Activated naive CD4-positive, alpha-beta T cell treated with anti-CD3 and anti-CD28 coated beads, Interleukin-2, amount 50 U/mL, for 16 hours (primary cell): Measurements from ENCODE around the gene CRELD2.
A peak's percentile ranks its signal among the peaks of the same experiment; 100 is the strongest.

Source experiments
- DNase-seq: peaks from one replicate; pipeline ENCODE4 v3.0.0-alpha.2; 2020

Gene CRELD2

DNA sequence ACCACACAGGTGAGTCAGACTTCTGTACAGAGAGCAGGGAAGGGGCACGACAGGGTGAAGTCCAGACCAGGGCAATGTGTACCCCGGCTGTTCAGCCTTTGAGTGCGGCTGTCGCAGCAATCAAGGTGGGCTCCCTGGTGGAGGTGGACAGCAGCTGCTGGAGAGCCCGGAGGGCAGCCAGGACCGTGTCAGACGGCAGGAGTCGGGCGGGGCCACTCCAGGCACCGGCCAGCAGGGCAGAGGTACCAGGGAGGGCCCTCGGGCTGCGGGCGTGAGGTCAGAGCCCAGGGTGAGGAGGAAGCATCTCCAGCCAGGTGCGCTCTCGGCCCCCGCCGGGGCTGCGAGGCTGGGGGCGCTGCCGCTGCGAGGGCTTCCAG, 41.3 kb downstream of the CRELD2 start:
- DNase-seq = no peak

- DNase-seq = peak; percentile 91
These were observed 41.9 kb downstream of the CRELD2 start, which contains the start of gene PIM3 for GRCh38 chr22:49960159-49961004. Gene PIM3, plus strand, starts transcription at chr22:49960772. Its CDS starts 176 bp downstream, at chr22:49960948.

GRCh38 chr22:49961005-49961600, 42.7 kb downstream of the CRELD2 start:
- DNase-seq = peak; percentile 48

GRCh38 chr22:49961601-49962011, 43.2 kb downstream of the CRELD2 start:
- DNase-seq = no peak

DNA sequence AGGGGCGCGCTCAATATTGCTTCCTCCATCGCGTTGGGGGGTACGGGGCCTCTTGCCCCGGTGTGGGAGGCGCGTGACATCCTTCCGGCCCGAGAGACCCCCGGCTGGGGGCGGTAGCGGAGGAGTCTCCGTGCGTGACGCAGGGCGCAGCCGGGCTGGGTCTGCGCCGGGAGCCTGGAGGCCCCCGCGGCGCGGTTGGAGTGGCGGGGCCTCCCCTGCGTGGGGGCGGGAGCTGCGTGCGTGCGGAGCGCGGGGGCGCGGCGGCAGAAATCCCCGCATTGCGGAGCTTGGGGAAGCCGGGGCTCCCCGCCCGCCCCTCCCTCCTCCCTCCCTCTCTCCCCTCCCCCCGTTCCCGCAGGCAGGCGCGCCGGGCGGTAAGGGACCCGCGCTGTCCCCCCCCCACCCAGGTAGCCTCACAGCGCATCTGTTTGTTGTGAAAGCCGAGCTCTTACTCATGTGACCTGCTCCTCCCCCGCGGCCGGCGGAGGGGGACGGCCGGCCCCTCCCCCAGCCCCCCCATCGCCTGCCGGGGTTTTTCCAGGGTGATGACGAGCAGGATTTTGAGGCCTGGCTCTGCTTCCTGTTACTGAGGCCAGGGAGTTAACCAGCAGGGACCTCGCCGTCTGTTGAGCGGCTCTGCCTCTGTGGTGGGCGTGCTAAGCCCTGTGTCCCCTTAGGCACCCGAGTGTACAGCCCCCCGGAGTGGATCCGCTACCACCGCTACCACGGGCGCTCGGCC, 43.7 kb downstream of the CRELD2 start:
- peak; percentile 86 for DNase-seq

DNA sequence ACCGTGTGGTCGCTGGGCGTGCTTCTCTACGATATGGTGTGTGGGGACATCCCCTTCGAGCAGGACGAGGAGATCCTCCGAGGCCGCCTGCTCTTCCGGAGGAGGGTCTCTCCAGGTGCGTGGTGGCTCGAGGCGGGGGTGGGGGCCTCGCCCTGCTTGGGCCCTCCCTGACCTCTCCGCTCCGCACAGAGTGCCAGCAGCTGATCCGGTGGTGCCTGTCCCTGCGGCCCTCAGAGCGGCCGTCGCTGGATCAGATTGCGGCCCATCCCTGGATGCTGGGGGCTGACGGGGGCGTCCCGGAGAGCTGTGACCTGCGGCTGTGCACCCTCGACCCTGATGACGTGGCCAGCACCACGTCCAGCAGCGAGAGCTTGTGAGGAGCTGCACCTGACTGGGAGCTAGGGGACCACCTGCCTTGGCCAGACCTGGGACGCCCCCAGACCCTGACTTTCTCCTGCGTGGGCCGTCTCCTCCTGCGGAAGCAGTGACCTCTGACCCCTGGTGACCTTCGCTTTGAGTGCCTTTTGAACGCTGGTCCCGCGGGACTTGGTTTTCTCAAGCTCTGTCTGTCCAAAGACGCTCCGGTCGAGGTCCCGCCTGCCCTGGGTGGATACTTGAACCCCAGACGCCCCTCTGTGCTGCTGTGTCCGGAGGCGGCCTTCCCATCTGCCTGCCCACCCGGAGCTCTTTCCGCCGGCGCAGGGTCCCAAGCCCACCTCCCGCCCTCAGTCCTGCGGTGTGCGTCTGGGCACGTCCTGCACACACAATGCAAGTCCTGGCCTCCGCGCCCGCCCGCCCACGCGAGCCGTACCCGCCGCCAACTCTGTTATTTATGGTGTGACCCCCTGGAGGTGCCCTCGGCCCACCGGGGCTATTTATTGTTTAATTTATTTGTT, 44.6 kb downstream of the CRELD2 start:
- DNase-seq = no peak

GRCh38 chr22:49963647-49964026, 45.2 kb downstream of the CRELD2 start:
- DNase-seq = no peak

GRCh38 chr22:49964136-49965090, 46.0 kb downstream of the CRELD2 start:
- no peak for DNase-seq

- DNase-seq = no peak
These were observed 46.9 kb downstream of the CRELD2 start for GRCh38 chr22:49965091-49966040.

- DNase-seq = no peak
These were observed 47.8 kb downstream of the CRELD2 start for GRCh38 chr22:49966041-49966773.

DNA sequence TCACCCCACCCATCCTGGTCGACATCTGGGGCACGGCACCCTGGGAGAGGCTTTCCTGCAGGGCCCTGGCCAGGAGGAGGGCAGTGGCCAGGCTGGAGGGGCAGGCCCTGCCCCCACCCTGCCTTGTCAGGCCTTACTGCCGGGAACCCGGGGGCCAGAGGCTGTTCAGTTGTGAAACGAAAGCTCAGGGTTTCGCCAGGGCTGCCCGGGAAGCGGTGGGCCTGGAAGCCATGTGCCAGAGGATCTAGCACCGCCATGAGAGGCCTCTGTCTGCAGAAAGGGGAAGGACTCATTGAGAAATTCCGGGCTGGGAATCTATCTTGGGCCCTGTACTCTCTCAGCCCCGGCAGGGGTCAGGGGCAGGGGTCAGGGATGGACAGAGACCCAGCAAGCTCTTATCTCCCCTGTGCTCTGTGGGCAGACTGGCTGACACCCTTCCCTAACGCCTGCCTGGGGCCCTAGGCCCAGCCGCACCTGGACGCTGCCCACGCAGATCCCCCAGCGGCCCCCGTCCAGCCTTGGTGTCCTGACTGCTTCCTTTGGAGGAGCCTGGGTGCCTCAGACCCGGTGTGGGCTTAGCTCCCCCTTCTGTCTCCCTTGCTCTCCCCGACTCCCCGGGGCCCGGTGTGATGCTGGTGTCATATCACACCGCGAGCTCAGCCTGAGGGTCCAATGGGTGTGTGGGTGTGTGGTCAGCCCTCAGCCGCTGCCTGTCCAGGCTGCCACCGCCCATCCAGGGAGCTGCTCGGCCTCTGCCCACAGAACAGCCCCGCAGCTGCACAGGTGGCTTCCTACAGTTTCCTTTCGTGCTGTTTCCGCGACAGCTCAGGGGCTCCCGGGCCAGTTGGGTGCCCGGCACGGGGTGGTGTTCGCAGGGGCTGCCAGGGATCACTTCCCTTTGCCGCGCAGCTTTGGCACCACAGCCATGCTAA, 48.6 kb downstream of the CRELD2 start:
- peak; percentile 17 for DNase-seq

DNA sequence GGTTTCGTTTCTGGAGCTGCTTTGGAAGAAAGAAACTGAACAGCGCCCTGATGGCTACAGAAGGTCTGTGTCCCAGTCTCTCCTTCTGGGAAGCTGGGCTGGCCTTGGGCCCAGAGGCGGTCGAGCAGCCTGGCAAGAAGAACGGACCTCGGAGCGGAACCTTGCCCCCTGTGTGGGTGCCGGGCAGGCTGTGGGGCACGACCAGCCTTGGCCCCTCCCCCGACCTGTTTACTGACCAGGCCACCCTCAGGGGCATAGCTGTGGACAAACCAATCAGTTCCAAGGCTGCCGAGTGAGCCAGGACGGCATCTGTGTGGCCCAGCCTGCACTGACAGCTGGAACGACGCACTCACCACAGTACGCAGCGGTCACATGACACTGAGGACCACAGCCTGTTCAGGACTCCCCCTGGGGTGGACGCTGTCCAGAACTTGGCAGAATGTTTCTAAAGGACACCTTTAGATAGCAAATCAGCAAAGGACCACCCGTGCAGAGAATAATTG, 49.3 kb downstream of the CRELD2 start:
- DNase-seq = peak; percentile 13

- peak; percentile 11 for DNase-seq
These were observed 49.9 kb downstream of the CRELD2 start for GRCh38 chr22:49968313-49968830.

DNA sequence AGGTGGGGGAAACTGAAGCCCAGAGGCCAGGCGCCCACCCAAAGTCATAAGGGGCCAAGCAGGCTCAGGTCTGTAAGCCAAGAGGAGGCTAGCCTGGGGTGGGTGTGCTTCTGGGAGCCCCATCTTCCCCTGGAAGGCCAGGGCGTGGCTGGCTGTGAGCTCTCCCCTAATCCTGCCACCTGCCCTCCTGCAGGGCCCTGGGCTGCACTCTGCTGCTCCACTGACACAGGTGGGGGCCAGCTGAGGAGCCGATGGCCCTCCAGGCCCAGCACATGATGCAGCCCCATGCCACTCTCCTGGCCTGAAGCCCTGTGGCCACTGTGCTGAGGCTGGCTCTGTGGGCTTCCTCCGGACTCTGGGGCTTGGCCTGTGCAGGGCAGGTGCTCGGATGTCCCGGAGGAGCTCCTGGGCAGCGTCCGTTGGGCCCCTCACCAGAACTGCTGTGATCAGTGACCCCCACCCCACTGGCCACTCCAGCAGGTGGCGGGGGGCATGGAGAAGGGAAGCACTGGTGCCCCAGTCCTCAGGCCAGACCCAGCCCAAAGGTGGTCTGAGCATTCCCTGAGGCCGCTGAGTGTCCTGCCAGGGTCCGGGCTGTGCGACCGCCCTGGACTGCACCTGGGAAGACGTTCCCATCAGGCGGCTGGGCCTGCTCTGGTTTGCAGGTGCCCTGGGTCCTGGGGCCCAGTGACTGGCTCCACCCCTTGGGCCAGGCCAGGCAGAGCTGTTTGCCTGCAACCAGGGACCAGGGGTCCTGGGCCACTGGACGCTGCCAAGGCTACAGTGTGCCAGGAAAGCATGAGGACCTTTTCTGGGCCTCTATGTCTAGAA, 50.6 kb downstream of the CRELD2 start:
- peak; percentile 18 for DNase-seq

DNA sequence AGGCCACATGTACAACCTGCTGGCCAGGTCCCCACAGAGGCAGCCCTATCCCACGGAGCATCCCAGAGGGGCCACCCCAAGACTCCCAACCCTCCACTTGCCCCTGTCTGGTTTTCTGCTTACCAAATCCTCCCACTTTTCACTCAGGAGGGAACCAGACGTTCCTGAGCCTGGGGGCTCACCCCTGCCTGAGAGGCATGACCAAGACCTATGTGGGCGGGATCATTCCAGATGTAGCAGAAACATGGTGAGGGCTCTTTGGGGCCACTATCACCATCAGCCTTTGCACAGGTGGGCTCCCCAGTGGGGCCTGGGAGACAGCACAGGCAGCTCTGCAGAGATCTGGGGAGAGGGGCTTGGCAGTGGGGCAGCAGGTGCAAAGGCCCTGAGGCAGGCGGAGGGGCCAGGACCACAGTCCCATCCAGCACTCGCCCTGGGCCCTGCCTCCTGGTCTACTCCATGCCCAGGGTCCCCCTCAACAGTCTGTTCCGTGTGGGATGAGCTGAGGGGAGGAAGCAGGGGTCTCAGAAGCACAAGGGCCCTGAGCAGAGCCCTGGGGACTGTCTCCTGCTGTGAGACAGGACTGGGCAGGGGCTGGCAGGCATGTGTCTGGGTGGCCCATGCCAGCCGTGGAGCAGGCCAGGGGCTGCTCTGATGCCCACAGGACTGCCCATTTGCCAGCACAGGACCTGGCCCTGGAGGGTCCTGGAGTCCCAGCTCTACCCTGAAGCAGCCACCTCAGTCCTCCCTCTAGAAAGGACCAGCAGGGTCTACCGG, 51.5 kb downstream of the CRELD2 start:
- DNase-seq = peak; percentile 12
